HG03439 (cell line): ENCODE results near the gene GASK1A.

ENCODE experiments used
- ATAC-seq: cut with Tn5 transposase; IDR thresholded peaks from one replicate; pipeline ENCODE4 v1.9.1; 2021; ENCODE audit warnings: mild to moderate bottlenecking, moderate library complexity; ENCODE audit not compliant: unreplicated experiment

GASK1A gene

DNA sequence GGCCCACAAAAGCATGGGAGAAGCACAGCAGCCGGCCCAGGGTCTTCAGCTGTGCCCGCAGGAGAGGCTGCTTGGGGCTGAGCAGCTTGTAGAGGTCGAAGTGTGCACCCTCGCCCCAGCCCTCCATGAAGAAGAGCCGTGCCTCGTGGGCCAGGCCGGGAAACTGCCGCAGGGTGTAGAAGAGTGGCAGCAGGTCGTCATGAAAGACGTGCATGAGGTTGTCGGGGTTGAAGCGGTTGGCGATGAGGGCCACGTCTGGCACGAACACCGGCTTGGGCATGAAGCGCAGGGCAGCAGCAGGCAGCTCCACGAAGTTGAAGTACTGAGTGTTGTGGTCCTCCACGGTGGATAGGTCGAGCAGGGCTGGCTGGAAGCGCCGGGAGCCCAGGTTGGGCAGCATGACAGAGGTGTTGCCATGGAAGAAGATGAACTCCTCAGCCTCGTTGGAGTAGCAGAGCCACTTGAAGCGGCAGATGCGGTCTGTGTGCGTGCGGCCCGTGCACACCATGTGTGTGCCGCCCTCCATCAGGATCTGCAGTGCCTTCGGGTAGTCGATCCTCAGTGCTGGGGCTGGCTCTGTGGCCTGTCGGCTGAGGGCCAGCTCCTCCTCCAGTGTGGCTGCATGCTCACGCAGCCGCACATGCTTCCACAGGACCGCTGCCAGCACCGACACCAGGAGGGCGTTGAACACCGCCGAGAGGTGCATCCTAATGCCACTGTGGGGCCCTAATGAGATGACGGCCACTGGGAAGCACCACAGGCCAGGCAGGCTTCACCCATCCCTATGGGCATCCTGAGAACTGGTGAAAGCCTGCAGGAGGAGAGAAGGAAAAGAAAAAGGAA lies 101.8 kb downstream of the GASK1A start:
- ATAC-seq: no peak

DNA sequence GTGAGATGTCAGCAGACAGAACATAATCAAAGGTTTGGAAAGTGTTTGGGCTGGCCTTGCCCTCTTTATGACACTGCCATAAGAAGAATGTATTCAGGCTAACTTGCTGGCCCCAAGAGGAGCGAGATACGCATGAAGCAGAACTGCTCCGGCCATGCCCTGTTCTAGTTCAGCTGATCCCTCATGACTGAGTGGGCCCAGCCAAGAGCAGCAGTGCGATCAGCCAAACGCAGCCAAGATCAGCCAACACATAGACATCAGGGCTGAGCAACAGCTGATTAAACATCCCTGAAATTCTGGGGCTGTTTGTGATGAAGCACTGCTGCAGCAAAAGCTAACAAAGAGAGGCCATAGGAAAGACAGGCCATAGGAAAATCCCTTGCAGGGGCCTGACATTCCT lies 102.7 kb downstream of the GASK1A start:
- ATAC-seq: no peak

DNA sequence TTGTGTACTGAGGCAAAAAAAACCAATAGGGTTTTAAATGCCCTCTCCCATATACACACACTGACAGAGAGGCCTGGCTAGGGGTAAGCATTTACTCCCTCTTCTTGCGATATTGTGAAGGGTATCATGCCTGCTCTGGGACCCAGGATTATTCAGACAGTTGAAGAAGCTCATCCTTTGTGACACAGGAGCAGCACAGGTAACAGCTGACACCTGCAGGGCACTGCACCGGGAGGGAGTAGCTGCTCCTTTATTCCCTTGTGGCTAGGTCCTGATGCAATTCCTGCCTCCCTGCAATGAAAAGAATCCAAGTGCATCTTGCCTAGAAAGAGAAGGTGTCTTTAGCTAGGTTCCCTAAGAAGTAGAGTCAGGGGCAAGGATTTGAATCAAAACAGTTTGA lies 103.3 kb downstream of the GASK1A start:
- no peak for ATAC-seq

DNA sequence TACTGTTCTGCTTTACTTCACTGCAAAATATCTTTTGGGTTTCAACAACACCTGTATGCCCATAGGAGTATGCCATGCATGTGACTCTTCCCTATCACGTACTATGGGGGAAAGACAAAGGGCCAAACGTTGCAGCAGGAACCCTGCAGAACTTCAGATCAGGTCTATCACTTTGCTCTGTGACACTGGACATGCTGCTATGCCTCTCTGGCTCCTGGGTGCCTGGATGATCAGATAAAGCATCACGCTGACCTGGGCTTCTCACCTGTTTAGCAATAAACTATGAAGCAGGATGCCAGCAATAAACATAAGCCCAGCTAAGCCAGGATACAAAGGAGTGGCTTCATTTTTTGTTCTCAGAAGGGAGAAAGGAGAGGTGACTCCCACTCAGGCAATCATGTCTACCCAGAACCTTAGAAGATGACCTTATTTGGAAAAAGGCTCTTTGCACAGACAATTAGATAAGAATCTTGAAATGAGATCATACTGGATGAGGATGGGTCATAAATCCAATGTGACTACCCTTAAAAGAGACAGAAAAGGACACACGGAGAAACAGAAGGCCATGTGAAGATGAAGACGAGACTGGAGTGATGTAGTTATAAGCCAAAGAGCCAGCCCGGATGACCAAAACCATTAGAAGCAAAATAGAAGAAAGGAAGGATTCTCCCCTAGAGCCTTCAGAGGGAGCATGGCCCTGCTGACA lies 107.5 kb downstream of the GASK1A start:
- ATAC-seq: no peak

DNA sequence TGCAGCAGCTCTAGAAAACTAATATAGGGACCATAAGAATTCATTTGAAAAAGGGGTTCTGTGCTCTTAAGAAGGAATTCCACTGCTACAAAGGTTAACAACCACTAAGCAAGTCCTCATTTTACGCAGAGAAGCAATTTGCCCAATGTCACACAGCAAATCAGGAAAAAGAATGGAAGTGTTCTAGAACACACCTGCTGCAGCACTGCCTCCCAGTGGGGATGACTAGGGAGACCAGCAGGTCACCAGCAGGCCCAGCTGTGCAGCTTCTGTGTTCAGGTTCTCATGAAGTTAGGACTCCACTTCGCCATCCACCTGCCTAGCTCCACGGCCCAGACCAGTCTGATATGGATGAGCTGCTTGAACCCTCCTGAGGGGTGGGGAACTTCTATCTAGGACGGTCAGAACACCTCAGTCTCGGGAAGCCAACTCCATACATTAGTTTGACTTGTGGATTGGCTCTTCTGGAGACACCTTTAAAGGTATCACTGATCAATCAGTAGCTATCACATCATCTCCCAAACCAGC lies 108.2 kb downstream of the GASK1A start:
- ATAC-seq: no peak

DNA sequence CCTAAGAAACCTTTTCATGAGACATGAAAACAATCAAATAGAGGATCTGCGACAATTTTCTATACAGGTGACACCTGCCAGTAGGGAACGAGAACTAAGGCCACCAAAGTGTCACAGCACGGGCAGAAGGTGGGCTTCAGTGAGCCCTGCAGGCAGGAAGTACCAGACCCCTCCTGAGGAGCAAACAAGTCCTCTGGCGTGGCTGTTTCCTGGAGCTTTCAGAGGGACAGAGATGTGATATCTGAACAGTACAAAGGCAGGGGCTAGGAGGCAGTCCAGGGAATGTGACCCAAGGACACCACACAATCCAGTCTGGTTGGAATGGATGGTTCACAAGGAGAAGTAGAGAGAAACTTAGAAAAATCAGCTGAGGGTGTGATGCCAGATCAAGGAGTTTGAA lies 110.0 kb downstream of the GASK1A start:
- ATAC-seq: no peak

DNA sequence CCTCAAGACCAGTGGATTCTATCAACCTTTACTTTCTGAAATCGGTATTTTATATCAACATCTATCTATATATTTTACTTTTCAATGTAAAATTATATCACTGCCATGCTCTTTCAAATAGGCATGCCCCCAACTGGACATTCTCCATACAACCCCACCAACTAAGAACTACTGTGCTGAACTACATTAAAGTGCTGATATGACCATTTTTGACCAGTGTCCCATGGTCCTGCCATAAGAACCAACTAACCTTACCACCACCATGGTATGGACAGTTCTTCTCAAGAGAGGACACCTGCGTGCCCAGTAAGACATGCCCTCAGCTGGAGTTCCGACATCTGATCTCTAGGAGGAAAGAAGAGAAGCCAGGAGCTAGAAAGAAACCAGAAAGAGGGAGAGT lies 111.1 kb downstream of the GASK1A start:
- ATAC-seq: no peak

DNA sequence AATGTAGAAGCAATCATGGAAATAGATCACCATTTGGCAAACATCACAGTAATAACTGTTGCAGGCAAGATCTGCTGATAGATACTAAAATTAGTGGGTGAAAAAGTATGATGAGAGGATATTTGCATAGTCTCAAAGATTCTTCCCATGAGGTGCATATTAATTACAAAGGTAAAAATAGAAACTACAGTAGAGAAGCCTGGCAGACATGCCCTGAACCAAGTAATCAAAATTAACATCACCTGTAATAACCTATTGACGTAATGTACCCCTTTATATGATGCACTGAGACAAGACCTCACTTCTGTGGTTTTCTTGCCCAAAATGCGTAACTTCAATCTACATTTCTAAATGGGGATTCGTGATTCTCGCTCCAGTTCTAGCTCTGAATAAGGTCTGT lies 112.4 kb downstream of the GASK1A start:
- no peak for ATAC-seq

DNA sequence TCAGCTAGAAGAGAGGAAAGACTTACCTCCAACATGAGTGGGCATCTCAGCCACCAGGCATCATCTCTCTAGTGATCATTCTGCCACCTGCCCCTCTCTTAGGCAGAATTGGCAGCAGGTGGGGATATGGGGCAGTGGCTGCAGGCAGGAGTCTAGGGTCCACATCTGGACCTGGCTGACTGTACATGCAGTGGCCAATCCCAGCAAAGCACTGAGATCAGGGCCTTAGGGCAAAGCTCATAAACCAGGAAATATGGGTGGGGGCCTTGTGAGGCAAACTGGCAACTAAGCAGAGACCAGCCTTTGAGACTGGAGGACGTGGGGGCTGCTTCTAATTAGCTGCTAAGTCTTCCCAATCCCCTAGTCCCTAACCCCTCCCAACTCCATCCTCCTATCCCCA lies 113.9 kb downstream of the GASK1A start:
- ATAC-seq: no peak

DNA sequence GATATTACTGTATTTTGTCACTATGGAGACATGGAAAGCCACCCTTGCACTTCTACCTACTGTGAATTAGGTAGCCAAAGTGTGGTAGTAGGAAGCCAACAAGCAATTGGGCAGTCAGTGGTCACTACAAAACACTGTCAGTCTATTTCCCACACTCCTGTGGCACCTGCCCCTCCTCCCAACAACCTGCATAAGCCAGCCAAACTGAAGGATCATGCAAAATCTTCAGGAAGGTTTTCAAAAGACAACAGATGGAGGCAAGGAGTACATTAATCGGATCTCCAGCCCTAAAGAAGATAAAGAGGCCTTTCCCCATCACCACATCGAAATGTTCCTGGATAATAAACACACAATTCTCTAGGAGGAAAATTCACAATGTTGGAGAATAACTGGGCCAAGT lies 114.9 kb downstream of the GASK1A start:
- no peak for ATAC-seq

DNA sequence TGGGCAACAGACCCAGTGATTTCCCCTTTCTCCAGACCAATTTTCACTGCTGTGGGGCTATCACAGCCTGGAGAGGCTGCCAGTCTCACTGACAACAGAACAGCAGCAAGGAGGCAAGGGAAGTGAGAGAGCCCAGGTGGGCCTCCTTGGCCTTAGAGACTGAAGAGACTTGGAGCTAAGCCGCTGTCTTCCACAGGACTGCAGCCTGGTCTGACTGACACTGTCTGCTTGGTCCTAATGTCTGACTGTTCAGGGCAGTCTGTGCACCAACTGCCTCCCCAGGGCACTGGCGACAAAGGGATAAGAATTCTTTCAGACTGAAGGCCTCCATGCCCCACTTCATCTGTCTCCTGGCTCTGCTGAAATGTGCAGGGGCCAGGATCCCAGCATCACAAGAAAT lies 115.3 kb downstream of the GASK1A start:
- no peak for ATAC-seq

DNA sequence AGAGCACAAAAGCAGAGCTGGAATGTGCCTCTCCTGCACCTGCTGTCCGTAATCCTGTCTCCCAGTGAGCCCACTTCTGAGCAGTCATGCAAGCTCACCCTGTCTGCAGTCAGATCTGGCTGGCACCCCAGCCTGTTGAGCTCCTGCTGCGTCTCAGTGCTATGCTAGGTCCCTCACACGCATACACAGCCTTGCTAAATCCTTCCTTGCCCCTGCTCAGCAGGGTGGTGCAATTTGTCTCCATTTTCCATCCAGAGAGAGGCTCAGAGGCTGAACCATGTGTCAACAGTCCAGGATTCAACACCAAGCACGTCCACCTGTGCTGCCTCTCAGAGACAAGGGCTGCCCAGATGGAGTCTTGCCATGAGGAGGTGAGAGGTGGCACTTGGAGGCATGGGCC lies 115.7 kb downstream of the GASK1A start:
- no peak for ATAC-seq

DNA sequence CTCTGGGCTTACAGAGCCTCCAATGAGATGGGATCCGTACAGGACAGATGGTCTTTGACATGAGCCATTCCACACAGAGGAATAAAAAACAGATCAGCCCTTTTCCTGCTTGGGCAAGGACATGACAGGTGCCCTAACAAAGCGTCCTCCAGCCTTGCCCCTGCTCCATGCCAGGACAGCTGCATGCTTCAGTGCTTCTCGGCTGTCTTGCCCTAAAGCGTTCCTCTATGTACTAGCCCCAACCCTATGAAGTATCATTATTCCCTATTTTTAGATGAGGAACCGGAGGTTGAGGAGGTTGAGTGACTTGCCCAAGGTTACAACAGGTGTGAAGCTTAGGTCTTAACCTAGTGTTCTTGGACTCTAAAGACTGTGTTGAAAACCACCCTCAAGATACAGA lies 116.3 kb downstream of the GASK1A start:
- no peak for ATAC-seq

DNA sequence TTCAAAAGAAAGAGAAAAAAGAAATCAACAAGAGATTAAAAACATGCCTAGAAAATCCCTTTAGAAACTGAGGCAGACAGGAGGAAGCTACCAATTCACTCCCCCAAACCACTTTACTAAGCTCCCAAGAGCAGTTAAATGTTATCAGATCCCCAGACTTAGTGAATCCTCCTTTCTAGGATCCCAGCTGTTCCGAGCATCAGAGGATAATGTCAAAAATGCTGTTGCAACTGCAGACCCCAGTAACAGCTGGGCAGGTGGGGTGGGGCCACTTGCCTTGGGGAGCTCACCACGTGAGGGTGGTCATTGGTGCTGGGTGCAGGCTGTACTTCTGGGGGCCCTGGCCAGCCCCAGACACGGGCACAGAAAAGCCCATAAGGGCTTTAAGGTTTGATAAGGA lies 117.7 kb downstream of the GASK1A start:
- no peak for ATAC-seq

DNA sequence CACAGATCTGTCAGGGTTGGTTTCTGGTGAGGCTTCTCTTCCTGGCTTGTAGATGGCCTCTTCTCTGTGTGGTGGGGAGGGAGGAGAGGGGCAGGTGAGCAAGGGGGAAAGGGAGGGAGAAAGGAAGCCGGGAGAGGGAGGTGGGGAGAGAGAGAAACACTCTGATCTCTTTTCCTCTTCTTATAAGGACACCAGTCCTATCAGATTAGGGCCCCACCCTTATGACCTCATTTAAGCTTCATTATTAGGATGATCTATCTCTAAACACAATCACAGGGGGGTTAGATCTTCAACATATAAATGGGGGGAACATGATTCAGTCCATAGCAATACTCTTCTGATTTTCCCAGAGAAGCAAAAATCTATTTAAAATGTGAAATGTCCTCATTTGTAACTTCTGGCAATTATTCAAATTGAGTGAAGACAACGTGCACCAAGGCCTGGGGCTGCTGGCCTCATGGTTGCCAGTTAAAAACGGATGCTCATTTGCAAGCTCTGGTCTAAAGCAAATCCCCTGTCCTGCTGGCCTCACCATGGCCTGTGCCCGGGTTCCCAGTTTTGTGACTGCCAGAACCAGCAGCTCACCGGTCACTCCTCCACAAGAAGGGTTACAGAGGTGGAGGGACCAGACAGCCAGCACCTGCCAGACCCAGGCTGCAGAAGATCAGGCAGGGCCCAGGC lies 118.4 kb downstream of the GASK1A start:
- no peak for ATAC-seq

DNA sequence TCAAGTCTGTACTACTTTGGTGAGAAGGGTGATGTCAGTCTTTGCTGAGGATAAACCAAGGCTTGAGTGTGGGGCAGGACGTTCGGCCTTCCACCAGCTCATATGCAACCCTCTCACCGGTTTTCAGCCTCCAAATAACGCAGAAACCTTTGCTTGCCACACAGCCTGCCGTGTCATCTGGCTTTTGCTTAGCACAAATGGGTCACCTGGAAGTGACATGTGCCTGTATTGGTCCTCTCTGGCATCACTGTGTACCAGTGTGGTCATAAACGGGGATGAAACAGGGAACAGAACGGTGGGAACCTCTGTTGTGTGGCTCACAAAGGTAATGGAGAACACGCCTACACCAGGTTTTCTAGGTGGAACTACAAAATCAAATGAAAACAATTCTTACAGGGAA lies 119.7 kb downstream of the GASK1A start:
- ATAC-seq: no peak

DNA sequence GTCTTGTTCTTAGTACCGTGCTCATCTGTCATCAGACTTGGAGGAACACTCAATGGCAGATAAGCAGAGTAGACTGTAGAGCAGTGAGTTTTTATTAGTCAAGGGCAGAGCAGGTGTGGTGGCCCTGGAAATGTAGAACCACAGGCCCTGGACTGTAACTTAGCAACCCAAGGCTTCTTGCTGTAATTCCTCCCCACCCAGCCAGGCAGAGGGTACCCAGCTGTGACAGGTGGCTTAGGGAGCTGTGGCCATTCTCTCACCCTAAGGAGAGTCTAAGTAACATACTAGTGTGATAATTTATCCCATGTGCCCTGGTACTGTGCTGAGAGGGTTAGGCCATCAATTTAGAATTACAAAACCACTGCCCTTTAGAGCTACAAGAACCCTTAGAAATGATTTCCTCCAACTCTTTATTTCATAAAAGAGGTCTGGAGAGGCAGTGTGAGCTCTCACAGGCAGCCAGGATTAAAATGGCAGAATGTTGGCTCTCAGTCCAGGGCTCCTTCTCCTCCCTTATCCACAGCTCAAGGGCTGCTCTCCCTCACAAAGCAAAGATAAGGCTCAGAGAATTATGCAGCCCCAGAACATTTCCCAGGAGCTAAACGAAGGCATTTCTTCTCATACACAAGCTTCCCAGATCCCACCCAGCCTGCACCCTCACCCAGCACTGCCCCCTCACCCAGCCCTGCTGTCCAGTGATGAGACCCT lies 123.8 kb downstream of the GASK1A start:
- no peak for ATAC-seq

DNA sequence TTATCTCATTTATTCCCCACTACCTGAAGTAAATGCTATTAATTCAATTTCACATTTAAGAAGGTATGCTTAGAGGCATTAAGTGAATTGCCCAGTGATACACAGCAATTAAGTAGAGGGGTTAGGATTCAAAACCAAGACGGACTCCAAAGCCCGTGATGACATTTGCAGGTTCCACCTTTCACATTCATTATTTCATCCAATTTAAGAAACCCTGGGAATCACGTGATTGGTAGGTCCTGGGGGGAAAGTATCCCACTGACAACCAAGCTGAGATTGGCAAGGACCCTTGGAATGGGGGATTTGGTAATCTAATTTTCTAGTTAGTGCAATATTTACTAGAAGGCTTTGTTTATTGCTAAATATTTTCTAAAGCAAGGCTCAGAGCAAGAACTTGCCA lies 124.9 kb downstream of the GASK1A start:
- ATAC-seq: no peak

DNA sequence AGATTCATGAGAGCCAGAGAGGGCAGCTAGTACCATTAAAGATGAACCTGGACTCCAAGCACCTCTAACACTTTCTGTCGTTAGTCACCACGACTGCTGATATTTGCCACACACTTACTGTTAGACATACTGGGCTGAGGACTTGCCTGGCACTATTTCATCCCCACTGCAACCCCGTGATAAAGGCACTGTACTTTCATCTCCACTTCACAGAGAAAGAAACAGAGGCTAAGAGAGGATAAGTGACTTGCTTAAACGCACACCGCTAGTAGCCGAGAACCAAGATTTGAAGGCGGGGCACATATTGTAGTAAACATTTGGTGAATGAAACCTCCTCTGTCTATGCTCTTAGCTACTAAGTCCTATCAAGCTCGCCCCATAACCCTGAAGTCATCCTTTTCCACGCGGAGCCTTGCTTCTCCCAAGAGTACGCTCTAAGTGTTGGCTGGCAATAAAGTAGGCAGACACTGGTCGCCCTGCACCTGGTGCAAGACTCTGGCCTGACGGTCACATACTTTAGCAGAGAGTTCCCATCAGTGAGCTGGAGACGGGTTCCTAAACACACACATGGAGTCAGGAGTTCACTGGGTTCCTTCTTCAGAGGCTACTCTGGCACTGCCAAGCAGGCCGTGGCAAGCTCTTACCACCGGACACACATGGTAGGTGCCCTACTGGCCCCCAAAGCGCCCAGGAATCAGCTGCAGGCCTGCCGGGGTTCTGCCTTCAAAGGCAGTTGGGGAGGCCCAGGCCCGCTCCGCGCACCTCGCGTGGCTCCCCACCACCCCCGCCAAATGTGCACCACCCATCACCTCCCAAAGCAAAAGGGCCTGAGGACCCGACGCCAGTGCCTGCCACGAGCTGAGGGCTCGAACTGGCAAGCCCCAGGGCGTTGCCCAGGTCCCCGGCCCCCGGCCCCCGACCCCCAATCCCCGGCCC lies 125.8 kb downstream of the GASK1A start:
- ATAC-seq: no peak
